Esophagus squamous epithelium (tissue), 5 donors: ENCODE data around the gene SPATS2L. TPM values are rescaled to one million over a fixed set of nuclear protein-coding genes. Genes with fewer than 3 reads are reported as not detected.

Source experiments
- DNase-seq: peaks from one replicate; lab custom pipeline; 2025; lab: John Stamatoyannopoulos, UW
- H3K27ac ChIP-seq, 4 donors: fragments of 200-600 bp; sonication (generic); one replicate each; pipeline ENCODE4 v1.5.1; 2016 to 2019; ENCODE audit warnings: mild to moderate bottlenecking in 1 of 4
- H3K27me3 ChIP-seq, 4 donors: fragments of 200-600 bp; sonication (generic); 1 replicate in 3 of 4; 2 replicates in 1 of 4; pipeline versions ENCODE4 v1.5.1 to v1.6.0; 2017 to 2021; ENCODE audit warnings: antibody characterized with exemption in 1 of 4
- H3K36me3 ChIP-seq, 3 donors: fragments of 200-600 bp; sonication (generic); one replicate each; pipeline ENCODE4 v1.5.1; 2016 to 2019
- H3K4me1 ChIP-seq, 3 donors: fragments of 200-600 bp; sonication (generic); one replicate each; pipeline ENCODE4 v1.5.1; 2017 to 2019
- H3K4me3 ChIP-seq, 4 donors: fragments of 200-600 bp; sonication (generic); 1 replicate in 3 of 4; 2 replicates in 1 of 4; pipeline ENCODE4 v1.5.1; 2016 to 2019; ENCODE audit warnings: mild to moderate bottlenecking in 2 of 4, moderate library complexity in 1 of 4
- H3K9me3 ChIP-seq, 3 donors: fragments of 200-600 bp; sonication (generic); one replicate each; pipeline ENCODE4 v1.5.1; 2016 to 2019
- POLR2A ChIP-seq, 4 donors: fragments of 450-650 bp; IDR thresholded peaks; one replicate each; pipeline ENCODE4 v1.6.1; 2017; ENCODE audit warnings: antibody characterized with exemption in 4 of 4, mild to moderate bottlenecking in 4 of 4, moderate library complexity in 3 of 4
- WGBS, 2 donors: methylation state at CpG; one replicate each; pipeline ENCODE4 v1.1.5; 2018; 5-methylcytosine and 5-hydroxymethylcytosine counted together
- intact Hi-C: fragments of 100-400 bp; cut with DNase I; formaldehyde crosslinking; loops from one replicate; pipeline ENCODE4 v1.15.0; 2022
- total RNA-seq, 4 donors: library from RNA; depleted of rRNA; stranded (reverse); fragments of >200 nt; gene quantifications; one replicate each; pipeline ENCODE4 v1.1.0, GENCODE V29; 2016
- TF ChIP-seq, protein P1 (sequence below), 6 experiments: fragments of 450-650 bp in 4 of 6; fragments of 200-600 bp in 2 of 6; sonication (generic) in 2 of 6; IDR thresholded peaks; one replicate each; pipeline ENCODE4 v1.5.1; 2016 to 2019; ENCODE audit warnings: antibody characterized with exemption in 6 of 6, mild to moderate bottlenecking in 4 of 6, moderate library complexity in 4 of 6
- donor health status: DM: yes; HTN: yes; CAD: no.

Gene SPATS2L
- total RNA-seq, 4 donors from 2014 or later: 53.2 to 91.9 (median 68.3) TPM

DNA sequence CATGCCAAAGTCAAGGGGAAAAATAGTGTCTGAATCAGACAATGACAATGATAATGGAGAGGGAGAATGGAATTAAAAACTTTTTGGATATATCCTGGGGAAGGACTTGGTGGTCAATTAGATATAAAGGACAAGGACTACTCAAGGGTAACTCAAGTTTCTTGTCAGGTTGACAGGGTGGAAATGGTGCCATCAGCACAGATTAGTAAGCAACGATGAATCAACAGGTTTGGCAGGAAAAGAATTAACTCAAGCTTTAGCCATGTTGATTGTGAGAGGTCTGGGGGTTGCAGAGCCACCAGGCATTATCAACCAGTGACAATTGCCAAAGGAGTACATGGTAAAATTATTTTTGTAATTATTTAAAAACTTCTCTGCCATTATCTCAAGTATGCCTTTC, 35.8 kb upstream of the SPATS2L start:
- H3K36me3 ChIP-seq: no peaks in the 10 kb centered on the region
- 14 to 41% methylated on average over 1 of the region's 1 CpG for WGBS, 2 donors
- no peaks in the 10 kb centered on the region for H3K27me3 ChIP-seq
- TF ChIP-seq, protein P1, sequence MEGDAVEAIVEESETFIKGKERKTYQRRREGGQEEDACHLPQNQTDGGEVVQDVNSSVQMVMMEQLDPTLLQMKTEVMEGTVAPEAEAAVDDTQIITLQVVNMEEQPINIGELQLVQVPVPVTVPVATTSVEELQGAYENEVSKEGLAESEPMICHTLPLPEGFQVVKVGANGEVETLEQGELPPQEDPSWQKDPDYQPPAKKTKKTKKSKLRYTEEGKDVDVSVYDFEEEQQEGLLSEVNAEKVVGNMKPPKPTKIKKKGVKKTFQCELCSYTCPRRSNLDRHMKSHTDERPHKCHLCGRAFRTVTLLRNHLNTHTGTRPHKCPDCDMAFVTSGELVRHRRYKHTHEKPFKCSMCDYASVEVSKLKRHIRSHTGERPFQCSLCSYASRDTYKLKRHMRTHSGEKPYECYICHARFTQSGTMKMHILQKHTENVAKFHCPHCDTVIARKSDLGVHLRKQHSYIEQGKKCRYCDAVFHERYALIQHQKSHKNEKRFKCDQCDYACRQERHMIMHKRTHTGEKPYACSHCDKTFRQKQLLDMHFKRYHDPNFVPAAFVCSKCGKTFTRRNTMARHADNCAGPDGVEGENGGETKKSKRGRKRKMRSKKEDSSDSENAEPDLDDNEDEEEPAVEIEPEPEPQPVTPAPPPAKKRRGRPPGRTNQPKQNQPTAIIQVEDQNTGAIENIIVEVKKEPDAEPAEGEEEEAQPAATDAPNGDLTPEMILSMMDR (IDR thresholded peaks at IDR 0.05): no peak
- no peak for TF ChIP-seq POLR2A (IDR thresholded peaks at IDR 0.05)
- H3K4me1 ChIP-seq: no peaks in the 10 kb centered on the region
- no peak overlapping the region for H3K27ac ChIP-seq
- intact Hi-C loops: no loop called here
- no peak overlapping the region for H3K4me3 ChIP-seq
- no peak for DNase-seq
- H3K9me3 ChIP-seq: no peaks in the 10 kb centered on the region

DNA sequence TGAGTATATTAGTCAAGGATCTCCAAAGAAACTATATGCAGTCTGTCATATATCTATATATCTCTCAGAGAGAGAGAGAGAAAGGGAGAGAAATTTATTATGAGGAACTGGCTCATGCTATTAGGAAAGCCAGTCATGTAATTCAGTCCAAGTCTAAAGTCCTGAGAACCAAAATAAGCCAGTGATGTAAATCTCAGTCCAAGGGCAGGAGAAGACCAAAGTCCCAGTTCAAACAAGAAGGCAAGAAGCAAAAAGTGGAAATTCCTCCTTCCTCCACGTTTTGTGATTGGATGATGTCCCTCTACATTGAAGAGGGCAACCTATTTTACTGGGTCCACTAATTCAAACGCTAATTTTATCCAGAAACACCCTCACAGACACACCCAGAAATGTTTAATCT, 34.2 kb upstream of the SPATS2L start:
- no peak for DNase-seq
- WGBS, 2 donors: 81 to 85% methylated on average over 2 of the region's 2 CpGs
- Histone ChIP-seq H3K4me3 (no peak overlapping the region), H3K36me3 (no peaks in the 10 kb centered on the region), H3K27ac (no peak overlapping the region), H3K9me3 (no peaks in the 10 kb centered on the region), H3K4me1 (no peaks in the 10 kb centered on the region), H3K27me3 (no peaks in the 10 kb centered on the region)
- TF ChIP-seq POLR2A (IDR thresholded peaks at IDR 0.05): no peak
- TF ChIP-seq, protein P1 (IDR thresholded peaks at IDR 0.05): no peak
- intact Hi-C loops: no loop called here

DNA sequence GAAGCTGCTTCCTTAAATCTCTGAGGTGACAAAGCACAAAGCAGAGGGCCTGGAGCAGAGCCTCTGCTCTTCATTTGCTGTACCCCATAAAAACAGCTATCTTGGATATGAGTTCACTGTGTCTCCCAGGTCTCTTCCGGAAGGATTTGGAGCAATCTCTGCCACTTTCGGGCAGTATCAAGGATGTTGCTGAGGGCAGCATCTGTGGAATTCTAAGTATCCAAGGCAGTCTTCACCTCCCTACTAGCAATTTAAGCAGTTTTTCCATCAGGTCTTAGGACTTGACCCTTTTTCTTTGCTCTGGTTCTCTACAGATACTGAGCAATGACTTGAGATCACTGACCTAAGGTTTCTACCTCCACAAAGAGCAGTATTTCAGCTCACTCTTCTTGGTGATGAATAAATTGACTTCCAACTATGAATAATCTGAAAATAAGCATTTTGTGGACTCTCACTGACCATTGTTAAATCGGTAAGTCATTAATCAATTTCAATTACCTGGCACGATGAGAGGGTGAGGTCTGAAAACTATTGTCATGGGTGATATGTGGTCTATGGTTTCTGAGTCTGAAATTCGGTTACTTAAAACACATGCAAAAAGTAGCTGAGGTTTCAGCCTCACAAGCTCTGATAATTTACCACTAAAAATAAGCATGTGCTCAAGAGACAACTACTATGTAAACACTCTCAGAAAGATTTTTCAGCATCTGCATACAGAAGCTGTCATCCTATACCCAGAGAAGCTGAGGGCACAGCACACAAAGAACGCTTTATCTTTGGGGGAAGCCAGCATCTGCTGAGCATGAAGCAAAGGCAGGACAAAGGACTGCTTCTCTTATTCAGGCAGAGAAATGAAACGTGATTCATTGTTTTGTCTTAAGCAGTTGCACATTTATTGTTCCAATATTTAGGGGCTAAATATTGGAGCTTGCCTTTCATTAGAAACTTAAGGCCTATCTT, 32.1 kb upstream of the SPATS2L start:
- no peak overlapping the region for H3K4me3 ChIP-seq
- H3K27me3 ChIP-seq: no peaks in the 10 kb centered on the region
- no peak overlapping the region for H3K27ac ChIP-seq
- no peak for DNase-seq
- intact Hi-C loops: no loop called here
- no peaks in the 10 kb centered on the region for H3K9me3 ChIP-seq
- no peaks in the 10 kb centered on the region for H3K36me3 ChIP-seq
- H3K4me1 ChIP-seq: peaks cover 0 to 16% (median 5%) of the 10 kb centered on the region in 3 donors
- TF ChIP-seq, protein P1 (IDR thresholded peaks at IDR 0.05): no peak
- TF ChIP-seq POLR2A (IDR thresholded peaks at IDR 0.05): no peak
- WGBS, 2 donors: 67 to 71% methylated on average over 7 of the region's 7 CpGs

GRCh38 chr2:200275295-200276013, 31.0 kb upstream of the SPATS2L start:
- H3K36me3 ChIP-seq: no peaks in the 10 kb centered on the region
- no peaks in the 10 kb centered on the region for H3K9me3 ChIP-seq
- no peak overlapping the region for H3K4me3 ChIP-seq
- WGBS, 2 donors: 65 to 77% methylated on average over 5 of the region's 5 CpGs
- H3K4me1 ChIP-seq: peaks cover 0 to 25% (median 5%) of the 10 kb centered on the region in 3 donors
- no peaks in the 10 kb centered on the region for H3K27me3 ChIP-seq
- intact Hi-C loops: no loop called here
- no peak for DNase-seq
- H3K27ac ChIP-seq: no peak overlapping the region
- TF ChIP-seq POLR2A (IDR thresholded peaks at IDR 0.05): no peak
- TF ChIP-seq, protein P1 (IDR thresholded peaks at IDR 0.05): no peak

DNA sequence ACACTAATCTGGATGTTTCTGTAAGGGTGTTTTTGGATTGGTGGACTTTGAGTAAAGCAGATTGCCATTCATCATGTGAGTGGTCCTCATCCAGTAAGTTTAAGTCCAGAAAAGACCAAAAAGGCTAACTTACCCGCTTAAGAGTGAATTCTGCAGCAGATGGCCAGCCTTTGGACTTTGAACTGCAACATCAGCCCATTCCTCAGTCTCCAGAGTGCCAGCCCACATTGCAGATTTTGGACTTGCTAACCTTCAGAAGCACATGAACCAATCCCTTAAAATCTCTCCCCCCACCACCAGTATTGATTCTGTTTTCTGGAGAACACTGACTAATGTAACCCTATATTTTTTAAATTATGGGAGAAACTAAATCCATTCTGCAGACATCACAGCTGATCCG, 30.0 kb upstream of the SPATS2L start:
- 86 to 87% methylated on average over 2 of the region's 2 CpGs for WGBS, 2 donors
- Histone ChIP-seq H3K27me3 (no peaks in the 10 kb centered on the region), H3K4me3 (no peak overlapping the region), H3K9me3 (no peaks in the 10 kb centered on the region), H3K36me3 (no peaks in the 10 kb centered on the region), H3K27ac (no peak overlapping the region), H3K4me1 (peaks cover 0 to 25% (median 5%) of the 10 kb centered on the region in 3 donors)
- TF ChIP-seq POLR2A (IDR thresholded peaks at IDR 0.05): no peak
- TF ChIP-seq, protein P1 (IDR thresholded peaks at IDR 0.05): no peak
- intact Hi-C loops: no loop called here
- DNase-seq: no peak
